Loucy (cell line): ENCODE measurements around the gene NPIPB6.

Source experiments
- EZH2phosphoT487 ChIP-seq: fragments of 200-600 bp; IDR thresholded peaks from 2 replicates; pipeline ENCODE4 v1.6.1; 2018; ENCODE audit warnings: antibody characterized with exemption, mild to moderate bottlenecking, moderate library complexity, borderline replicate concordance
- TF ChIP-seq, protein P1 (sequence below): fragments of 200-600 bp; sonication (generic); conservative IDR thresholded peaks from 2 replicates; pipeline ENCODE4 v1.5.1; 2014; ENCODE audit warnings: mild to moderate bottlenecking, antibody characterized with exemption, low read length

GRCh38 chr16:28311413-28311812 is 51.9 kb downstream of the NPIPB6 start:
- TF ChIP-seq, protein P1, sequence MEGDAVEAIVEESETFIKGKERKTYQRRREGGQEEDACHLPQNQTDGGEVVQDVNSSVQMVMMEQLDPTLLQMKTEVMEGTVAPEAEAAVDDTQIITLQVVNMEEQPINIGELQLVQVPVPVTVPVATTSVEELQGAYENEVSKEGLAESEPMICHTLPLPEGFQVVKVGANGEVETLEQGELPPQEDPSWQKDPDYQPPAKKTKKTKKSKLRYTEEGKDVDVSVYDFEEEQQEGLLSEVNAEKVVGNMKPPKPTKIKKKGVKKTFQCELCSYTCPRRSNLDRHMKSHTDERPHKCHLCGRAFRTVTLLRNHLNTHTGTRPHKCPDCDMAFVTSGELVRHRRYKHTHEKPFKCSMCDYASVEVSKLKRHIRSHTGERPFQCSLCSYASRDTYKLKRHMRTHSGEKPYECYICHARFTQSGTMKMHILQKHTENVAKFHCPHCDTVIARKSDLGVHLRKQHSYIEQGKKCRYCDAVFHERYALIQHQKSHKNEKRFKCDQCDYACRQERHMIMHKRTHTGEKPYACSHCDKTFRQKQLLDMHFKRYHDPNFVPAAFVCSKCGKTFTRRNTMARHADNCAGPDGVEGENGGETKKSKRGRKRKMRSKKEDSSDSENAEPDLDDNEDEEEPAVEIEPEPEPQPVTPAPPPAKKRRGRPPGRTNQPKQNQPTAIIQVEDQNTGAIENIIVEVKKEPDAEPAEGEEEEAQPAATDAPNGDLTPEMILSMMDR: no peak
- no peak for TF ChIP-seq EZH2phosphoT487
